GM21737 (cell line): Measurements from ENCODE around the gene PELI1.
"Not testable (repeated sequence)": the region's sequence is repeated elsewhere in the genome, so short reads cannot be mapped to it uniquely, and the experiment has no call there.

Experiments used
- ATAC-seq: cut with Tn5 transposase; IDR thresholded peaks from one replicate; pipeline ENCODE4 v1.9.1; 2021; ENCODE audit warnings: mild to moderate bottlenecking, moderate library complexity; ENCODE audit not compliant: unreplicated experiment

PELI1 gene

DNA sequence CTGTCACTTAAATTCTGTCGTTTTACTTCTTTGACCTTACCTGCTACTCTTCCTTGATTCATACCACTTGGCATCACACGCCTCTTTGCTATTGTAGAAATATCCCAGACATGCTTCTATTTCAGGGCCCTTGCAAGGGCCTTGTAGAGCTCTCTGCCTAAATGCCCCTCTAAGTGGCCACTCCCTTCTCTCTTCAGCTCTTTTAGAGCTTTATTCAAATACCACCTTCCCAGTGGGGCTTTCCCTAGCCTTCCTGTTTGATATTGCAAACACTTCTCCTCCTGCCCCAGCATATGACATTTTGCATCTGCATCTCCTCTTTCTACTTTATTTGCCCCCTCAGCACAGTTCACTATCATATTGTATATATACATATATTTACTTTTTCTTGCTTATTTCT lies 54.0 kb downstream of the PELI1 start:
- ATAC-seq = peak; percentile 41

DNA sequence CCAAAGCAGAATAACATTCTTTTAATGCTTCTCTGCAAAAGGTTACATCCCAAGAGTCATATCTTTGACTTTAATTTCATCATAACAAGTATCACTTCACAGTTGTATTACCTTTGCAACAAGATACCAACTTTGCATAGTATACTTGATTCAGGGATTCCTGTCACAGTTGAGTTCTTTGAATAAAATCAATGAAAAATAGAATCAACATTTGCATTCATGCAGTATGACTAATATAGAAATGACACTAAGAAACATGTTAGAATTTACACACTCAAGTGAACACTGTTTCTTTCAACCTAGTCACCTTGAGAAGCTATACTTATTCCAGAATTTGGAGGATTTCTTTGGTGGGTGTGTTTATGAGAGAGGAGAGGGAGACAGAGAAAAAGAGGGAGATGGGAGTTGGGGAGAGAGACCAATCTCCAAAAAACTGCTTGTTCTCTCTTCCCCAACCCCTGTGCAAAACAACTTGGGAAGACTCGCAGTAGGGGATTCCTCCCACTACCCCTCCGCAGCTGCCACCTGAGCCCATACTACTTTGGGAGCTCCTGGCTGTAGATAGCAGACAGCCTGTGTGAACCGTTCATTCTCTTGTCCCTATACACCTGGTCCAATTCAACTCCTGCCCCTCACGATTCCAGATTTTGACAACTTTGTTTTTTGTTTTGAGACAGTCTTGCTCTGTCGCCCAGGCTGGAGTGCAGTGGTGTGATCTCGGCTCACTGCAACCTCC lies 57.7 kb downstream of the PELI1 start:
- no peak for ATAC-seq

DNA sequence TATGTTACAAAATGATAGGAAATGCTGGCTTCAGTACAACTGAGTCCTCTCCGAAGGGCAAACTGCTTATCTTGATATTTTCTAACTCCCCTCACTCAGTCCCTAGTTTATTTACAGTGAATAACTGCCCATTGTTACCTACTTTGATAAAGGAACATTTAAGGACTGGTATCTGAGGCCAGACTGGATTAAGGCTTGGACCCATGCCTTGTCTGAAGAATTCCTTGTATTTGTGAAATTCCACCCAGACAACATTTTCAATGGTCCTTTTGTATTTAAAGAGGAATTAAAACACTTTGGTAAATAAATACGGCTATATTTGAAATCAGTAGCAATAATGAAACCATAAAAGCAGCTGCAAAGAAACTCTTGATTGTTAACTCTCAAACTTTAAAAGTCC lies 58.3 kb downstream of the PELI1 start:
- ATAC-seq = no peak

DNA sequence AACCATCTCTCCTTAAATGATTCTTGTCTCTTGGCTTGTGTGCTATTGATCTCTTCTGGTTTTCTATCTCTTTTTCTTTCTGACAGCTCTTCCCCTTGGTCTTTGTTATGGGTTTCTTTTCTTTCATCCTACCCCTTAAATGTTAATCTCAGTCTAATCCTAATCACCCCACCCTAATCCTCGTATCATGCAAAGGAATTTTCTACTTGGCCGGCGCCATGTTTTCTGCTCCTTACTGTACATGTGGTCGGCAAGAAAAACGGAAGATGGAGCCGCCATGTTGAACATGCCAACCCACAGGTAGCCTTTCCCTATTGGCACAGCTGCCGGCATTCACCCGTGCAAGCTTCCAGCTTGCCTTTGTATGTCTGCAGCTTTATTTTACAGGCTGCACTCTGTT lies 63.2 kb downstream of the PELI1 start:
- no peak for ATAC-seq

DNA sequence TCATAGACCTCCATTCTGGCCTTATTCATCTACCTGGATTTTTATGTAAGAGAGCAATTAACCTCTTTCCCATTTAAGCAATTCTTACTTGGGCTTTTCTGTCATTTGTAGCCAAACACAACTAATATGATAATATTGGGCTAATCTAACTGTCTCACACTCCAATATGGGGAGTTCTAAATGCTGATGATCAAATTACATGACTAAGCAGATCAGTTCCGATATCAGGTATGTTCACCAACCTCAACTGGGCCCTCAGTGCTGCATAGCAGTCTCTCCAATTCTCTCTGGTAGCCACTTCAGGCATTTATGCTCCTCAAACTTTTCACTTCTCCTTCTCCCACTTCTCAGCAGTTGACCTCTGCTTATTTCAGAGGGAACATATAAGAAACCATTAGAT lies 64.0 kb downstream of the PELI1 start:
- ATAC-seq = no peak

DNA sequence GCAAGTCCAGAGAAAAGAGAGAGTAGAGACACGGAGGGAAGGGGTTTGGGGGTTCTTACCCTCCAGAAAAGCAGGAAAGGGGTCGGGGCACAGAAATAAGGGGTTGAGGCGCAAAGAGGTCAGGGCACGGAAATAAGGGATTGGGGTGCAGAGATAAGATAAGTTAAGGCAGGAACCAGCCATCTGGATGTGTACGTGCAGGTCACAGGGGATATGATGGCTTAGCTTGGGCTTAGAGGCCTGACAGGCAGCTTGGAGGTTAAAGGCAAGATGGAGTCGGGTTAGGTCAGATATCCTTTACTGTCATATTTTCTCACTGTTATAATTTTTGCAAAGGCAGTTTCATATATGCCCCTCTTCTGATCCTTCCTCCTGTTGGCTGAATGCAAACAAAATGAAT lies 64.5 kb downstream of the PELI1 start:
- not testable (repeated sequence) for ATAC-seq

DNA sequence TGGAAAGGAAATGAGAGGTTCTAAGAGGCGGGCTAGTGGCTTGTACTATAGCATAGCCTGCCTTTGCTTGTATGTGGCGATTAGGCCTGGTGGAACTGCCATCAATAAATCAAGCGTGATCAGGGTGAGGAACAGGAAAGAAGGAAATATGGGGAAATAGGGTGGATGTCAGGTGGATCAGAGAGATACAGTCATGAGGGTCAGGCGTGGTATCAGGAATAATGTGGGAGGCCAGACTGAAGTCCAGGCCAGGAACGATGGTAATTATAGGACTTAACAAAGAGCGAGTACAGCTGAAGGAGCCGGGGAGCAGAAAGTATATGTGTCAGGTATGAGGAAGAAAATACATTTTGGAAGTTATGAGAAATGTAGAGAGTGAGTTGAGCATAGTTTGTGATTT lies 67.4 kb downstream of the PELI1 start:
- ATAC-seq = not testable (repeated sequence)

DNA sequence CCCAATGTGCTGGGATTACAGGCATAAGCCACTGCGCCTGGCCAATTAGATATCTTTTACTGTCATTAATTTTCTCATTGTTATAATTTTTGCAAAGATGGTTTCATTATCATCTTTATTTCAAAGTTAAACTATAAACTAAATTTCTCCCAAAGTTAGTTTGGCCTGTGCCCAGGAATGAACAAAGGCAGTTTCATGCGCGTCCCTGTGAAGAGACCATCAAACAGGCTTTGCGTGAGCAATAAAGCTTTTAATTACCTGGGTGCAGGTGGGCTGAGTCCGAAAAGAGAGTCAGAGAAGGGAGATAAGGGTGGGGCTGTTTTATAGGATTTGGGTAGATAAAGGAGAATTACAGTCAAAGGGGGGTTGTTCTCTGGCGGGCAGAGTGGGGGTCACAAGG lies 69.6 kb downstream of the PELI1 start:
- ATAC-seq = not testable (repeated sequence)

DNA sequence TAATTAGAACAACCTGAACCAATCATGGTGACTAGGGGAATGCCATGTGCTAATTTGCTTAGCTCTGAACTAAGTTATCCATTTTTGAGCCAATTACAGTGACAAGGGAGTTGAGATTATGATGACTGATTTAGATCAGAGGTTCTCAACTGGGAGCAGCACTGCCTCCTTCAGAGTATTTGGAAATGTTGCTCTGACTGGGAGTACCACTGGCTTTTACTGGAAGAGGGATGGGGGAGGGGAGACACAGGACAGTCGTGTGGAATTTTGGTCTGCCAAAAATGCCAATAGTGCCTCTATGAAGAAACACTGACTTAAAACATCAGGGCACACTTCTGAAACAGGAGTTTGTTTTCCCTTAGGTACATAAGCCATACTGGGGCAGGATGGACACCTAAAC lies 76.9 kb downstream of the PELI1 start:
- no peak for ATAC-seq

DNA sequence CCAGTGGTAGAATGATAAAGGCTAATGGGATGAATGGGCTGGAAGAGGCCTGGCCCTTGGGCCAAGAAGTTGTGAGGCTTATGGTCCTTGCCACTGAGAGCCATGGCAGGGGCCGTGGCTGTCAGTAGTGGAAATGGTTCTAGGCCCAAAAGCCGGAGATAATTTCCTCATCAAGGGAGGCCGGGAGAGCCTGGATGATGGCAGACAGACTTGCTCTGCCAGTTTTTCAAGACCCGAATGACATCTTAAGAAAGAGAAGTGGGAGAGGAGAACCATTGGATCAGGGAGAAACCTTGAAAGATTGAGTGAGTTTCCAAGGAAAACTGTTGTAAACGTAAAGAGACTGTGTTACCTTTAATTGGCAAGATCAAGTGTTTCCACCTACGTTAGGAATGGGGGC lies 78.7 kb downstream of the PELI1 start:
- ATAC-seq = no peak

DNA sequence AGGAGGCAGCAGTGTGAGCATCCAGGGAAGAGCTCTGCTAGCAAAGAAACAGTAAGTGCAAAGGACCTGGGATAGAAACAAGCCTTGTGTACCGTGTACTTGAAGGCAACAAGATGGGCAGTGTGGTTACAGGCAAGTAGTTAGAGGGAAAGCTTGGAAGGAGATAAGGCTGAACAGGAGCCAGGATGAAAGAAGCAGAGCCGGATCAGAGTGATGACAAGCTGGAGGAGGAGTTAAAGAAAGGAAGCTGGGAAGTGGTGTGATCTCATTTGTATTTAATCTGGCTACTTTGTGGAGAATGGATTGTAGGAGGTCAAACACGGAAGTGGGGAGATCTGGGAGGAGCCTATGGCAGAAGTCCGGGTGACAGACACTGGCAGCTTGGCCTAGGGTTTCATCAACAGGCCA lies 80.3 kb downstream of the PELI1 start:
- no peak for ATAC-seq

DNA sequence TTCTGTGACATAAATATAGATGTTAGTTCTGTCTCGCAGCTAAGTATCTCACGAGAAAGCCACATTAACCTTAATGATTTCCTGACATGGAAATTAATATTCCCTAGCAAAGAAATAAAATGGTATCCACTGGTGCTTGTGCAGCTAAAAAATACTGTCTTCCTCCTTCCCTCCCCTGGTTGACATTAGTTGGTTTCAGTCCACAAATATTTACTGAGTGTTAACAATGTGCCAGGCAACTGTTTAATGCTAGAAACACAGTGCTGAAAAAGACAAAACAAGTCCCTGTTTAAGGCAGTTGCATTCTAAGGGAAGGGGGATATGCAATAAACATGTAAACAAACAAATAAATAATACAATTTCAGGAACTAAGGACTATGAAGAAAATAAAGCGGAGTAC lies 80.8 kb downstream of the PELI1 start:
- ATAC-seq = no peak

DNA sequence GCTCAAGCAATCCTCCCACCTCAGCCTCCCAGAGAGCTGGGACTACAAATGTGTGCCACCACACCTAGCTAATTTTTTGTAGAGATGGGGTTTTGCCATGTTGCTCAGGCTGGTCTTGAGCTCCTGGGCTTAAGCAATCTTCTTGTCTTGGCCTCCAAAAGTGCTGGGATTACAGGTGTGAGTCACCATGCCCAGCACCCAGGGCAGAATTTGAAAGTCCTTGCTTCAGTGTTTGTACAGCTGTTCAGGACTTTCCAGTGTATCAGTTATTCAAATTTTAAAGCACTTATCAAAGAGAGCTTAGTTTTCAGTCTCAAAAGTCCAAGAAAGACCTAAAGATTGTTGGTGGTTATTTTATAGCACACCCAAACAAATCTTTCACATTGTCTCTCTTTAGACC lies 81.4 kb downstream of the PELI1 start:
- no peak for ATAC-seq

DNA sequence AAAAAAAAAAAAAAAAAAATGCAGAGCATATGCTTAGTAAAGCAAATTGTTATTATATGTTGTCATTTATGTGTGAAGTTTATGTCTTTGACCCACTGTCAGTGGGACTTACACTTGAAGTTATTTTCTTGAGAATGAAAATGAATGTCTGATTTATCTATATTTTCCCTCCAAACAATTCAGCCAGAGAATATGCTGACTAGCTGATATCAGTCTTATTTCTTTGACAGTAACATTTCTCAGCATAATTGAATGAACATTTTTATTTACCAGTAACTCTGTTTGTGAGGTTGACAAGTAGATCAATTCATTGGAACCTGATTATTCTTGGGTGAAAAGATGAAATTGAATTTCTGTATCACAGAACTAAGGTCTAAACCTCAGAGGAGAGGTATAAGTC lies 85.0 kb downstream of the PELI1 start:
- no peak for ATAC-seq

DNA sequence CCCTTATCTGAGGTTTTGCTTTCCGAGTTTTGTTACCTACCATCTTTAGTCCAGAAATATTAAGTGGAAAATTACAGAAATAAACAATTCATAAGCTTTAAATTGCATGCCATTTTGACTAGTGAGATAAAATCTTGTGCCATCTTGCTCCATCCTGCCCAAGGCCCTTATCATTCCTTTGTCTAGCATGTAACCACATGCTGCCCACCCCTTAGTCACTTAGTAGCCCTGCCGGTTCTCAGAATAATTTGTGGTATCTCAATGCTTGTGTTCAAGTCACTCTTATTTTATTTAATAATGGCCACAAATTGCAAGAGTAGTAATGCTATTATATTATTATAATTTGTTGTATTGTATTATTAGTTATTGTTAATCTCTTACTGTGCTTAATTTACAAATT lies 88.2 kb downstream of the PELI1 start:
- no peak for ATAC-seq

DNA sequence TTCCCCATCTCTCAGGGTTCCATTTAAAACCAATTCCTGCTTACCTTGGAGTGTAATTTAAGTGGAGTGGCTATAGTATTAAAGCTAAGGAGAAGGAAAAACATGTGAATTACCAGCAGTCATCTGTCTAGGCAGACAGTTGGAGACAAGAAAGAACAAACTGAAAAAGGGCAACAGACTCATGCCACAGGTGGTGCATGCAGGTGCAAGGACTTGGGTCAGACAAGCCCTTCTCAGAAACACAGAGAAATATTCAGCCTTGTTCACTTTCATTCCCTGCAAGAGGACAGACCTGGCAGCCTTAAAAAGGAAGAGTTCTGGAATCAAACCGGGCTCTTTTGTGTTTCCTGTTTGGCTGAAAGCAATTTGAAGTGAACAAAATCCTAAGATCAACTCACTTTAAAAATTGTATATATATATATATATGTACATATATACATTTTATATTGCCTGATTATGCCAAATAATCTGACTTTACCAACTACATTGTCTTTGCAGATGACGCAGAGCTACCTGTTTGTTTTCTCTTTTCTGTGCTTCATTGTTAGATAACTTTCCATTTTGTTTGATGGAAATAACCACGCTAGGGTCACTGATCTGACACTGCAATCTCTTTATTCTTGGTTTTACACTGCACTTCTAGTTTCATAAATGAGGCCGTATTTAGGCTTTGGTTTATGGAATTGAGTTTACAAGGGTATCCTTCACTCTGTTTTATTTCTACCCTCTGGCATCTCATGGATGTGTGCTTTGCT lies 89.9 kb downstream of the PELI1 start:
- peak; percentile 43 for ATAC-seq

DNA sequence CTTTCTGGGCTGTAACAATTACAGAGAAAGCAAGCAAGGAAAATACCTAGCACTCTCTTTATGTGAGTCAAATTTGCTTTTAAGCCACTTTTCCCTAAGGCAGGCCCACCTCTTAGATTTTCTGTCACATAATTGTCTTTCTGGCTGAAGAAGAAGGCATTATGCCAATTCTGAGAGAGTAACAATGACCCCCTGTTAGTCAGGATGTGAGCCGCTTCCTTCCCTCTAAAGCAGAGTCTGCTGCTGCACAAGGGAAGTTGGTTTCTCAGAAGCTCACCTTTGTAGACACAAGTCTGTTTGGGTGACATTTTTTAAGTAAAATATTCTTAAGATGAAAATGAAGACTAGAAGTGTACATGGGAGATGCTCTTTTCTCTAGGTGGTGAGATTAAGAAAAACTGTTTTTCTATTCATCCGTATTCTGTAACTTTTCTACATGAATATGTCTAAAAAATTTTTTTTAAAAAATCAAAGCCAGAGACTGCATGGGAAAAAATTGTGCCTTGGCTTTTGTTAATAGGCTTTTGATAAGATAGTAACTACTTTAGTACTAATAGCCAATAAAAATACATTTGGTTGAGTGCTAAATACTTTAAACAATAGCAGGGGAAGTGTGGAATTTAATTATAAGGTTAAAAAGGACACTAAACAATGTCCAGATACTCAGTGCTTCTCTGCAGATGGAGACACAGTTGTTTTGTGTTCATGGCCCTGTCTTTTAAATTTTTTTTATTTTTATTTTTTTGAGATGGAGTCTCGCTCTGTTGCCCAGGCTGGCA lies 91.6 kb downstream of the PELI1 start:
- no peak for ATAC-seq

DNA sequence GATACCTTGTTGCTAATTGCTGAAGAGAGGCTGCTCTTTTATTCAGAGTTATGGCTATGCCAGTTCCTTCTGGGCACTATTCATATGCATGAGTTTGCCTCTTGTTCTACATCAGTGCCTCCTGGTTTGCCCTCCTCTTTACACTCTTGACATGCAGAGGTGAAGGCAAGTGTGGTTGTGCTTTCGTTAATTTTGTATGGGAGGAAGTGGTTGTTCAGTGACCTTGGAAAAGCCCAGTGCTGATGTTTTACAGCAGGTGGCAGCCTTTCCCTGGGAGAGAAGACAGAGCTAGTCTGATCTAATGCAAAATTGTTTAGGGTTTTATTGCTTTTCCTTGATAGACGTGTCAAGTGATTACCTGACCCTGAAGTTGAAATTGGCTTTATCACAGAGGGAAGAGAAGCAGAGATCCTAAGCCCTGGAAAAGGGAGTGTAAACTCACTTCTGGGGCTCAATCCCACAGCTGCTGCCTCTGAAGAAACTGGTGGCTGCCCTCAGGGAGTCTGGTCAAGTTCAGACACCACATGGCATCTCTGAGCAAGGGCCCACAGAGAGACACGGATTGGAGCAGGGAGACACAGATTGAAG lies 94.5 kb downstream of the PELI1 start:
- ATAC-seq = peak; percentile 77

DNA sequence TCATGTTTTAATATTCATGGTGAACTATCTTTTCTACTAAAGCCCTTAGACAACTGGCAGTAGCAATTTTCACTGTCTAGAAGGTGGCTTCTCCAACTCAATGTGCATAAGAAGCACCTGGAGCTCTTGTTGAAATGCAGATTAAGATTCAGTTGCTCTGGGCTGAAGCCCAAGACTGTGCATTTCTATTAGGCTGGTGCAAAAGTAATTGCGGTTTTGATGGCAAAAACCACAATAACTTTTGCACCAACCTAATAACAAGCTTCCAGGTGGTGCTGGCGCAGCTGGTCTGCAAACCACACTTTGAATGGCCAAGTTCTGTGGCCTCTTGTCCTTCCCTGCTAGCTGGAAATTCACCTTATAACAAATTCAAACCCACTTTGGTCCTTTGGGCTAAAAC lies 98.3 kb downstream of the PELI1 start:
- no peak for ATAC-seq
